ENCODE measurements around the gene RAPGEF4. TPM values are rescaled to one million over a fixed set of nuclear protein-coding genes. Genes with fewer than 3 reads are reported as not detected.

Gene RAPGEF4
- total and polyA plus RNA-seq, 2 of the 13 experiments (the other 11 are each of a cell fraction or from before 2014, with no cell fraction given), result 0.78 to 0.91 TPM

DNA sequence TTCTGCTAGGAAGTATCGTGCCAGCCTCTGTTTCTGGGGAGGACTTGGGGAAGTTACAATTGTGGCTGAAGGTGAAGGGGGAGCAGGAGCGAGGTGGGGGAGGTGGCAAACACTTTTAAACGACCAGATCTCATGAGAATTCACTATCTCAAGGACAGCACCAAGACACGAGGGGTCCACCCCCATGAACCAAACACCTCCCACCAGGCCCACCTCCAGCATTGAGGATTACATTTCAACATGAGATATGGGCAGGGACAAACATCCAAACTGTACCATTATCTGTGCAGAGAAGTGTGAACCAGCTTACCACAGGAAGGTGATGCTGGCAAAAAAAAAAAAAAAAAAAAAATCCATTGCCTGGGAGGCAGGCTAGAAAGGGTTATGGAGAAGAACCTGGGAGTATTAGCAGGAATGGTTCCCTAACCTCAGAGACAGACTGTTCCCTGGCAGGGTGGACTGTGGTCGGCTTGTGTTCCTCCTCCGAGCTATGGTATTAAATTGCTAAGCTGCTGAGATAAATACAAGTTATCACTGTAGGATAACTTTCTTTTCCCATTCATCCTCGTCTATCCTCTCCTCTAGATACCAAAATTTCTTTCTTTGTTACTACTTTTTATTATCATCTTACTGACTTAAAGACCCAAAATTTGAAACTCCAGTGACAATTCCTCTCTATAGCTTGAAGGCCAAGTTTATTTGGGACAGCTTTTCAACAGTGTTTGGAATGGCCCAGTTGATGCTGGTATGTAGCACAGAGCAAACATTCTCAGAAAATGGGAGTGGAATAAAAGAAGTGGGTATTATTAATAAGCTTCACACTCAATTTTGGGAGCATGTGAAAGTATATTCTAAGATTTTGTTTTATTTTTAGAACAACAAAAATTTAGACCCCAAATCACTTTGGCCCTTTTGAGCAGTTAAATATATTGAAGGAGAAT, 266.3 kb downstream of the RAPGEF4 start:
- Histone ChIP-seq H4K20me1 (ENCODE audit: insufficient read depth, low read length) (no peaks in the 10 kb centered on the region), H3K4me1 (ENCODE audit: insufficient read depth, low read length) (peaks cover 27% of the 10 kb centered on the region), H3K9ac (ENCODE audit: insufficient read depth, low read depth, low read length) (no peak overlapping the region), H3K4me3 (replicated peaks in 1 of 3; ENCODE audit: insufficient read depth in 1 of 3, low read depth in 2 of 3, low read length in 3 of 3) (no peak overlapping the region), H3K36me3 (replicated peaks in 1 of 2; ENCODE audit: control insufficient read depth in 1 of 2, insufficient read depth in 2 of 2, low read length in 2 of 2) (no peaks in the 10 kb centered on the region), H3K4me2 (ENCODE audit: low read depth, low read length) (no peak overlapping the region), H3K9me3 (ENCODE audit: low read length) (no peaks in the 10 kb centered on the region), H3K27ac (ENCODE audit: extremely low read length, insufficient read depth, low read length) (no peak overlapping the region), H2AFZ (ENCODE audit: low read length) (no peak overlapping the region), H3K27me3 (ENCODE audit: control insufficient read depth in 1 of 2, insufficient read depth in 2 of 2, low read length in 2 of 2) (no peaks in the 10 kb centered on the region), H3K79me2 (ENCODE audit: insufficient read depth, low read length) (no peaks in the 10 kb centered on the region)
- BruUV-seq (replicated peaks), result no TSS peak
- in situ Hi-C loops (cut with HindIII; ENCODE audit: extremely low pct_ligation_motif_present, low pct_unique_long_range_greater_than_20kb), result no loop called here
- ChIA-PET POLR2A (no interaction called here), CTCF (ENCODE audit: low intra/inter-chr PET ratio, low total read pairs) (no interaction called here)
- no peak for DNase-seq (ENCODE audit: low spot score)
- TF ChIP-seq CHCHD3 (CRISPR knock-in tag; IDR thresholded peaks at IDR 0.05), result no peak
- TF ChIP-seq, protein P1, sequence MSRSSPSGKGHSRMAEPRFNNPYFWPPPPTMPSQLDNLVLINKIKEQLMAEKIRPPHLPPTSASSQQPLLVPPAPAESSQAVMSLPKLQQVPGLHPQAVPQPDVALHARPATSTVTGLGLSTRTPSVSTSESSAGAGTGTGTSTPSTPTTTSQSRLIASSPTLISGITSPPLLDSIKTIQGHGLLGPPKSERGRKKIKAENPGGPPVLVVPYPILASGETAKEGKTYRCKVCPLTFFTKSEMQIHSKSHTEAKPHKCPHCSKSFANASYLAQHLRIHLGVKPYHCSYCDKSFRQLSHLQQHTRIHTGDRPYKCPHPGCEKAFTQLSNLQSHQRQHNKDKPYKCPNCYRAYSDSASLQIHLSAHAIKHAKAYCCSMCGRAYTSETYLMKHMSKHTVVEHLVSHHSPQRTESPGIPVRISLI (CRISPR knock-in tag; IDR thresholded peaks at IDR 0.05; ENCODE audit: borderline replicate concordance), result 0 out of 2 replicates have a peak, but pooled peaks have one; percentile 25
- intact Hi-C loops (cut with micrococcal nuclease; ENCODE audit: unreplicated experiment), result no loop called here
- FAIRE-seq, result no peak
- ATAC-seq, result peak; percentile 26; the same call in 1 of the 3 replicates
- WGBS (ENCODE audit: low lambda C conversion rate), result 49% methylated on average over 7 of the region's 7 CpGs

DNA sequence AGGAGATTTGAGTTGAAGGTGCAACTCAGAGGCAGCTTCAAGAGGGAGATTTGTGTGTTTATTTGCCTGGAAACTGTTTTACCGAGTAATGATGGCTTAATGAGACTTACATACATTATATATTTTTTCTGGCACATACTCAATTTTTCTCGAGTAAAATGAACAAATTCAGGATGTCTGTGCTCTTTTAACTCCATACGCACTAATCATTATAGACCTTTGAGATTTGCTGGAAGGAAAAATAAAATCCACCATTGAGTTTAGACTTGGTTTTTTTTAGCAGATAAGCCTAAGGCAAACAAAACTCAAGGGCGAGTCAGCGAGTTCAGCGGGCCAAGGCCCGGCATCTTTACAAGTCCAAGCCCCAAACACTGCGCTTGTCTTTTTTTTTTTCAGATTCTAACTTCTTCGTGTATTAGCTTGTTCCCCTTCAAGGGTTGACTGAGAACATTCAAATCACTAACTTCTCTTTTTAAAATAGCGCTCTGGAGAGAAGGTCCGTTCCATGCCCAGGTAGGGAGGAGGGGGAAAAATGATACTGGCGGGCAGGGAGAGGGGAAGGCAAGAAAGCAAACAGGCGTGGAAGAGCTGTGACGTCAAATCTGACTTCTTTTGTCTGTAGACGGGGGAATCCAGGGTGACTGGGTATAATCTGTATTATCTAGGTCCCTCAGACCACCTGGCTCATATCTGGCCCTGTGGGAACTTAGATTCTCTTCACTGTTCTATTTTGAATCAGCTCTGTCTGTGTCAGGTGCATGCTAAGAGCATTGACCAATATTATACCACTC, 267.3 kb downstream of the RAPGEF4 start:
- DNase-seq (ENCODE audit: low spot score), result peak; percentile 64
- in situ Hi-C loops (cut with HindIII; ENCODE audit: extremely low pct_ligation_motif_present, low pct_unique_long_range_greater_than_20kb) (no loop called here), intact Hi-C loops (cut with micrococcal nuclease; ENCODE audit: unreplicated experiment) (no loop called here)
- peak; percentile 91 for ATAC-seq
- H4K20me1 ChIP-seq (ENCODE audit: insufficient read depth, low read length), result no peaks in the 10 kb centered on the region
- H2AFZ ChIP-seq (ENCODE audit: low read length), result no peak overlapping the region
- H3K9me3 ChIP-seq (ENCODE audit: low read length), result no peaks in the 10 kb centered on the region
- CTCF ChIA-PET (ENCODE audit: low intra/inter-chr PET ratio, low total read pairs), result no interaction called here
- no peaks in the 10 kb centered on the region for H3K36me3 ChIP-seq (replicated peaks in 1 of 2; ENCODE audit: control insufficient read depth in 1 of 2, insufficient read depth in 2 of 2, low read length in 2 of 2)
- peak overlapping the region; percentile 34 for H3K27ac ChIP-seq (ENCODE audit: extremely low read length, insufficient read depth, low read length)
- BruUV-seq (replicated peaks), result no TSS peak
- no peak overlapping the region for H3K9ac ChIP-seq (ENCODE audit: insufficient read depth, low read depth, low read length)
- under 1% methylated on average over 15 of the region's 15 CpGs for WGBS (ENCODE audit: low lambda C conversion rate)
- H3K4me3 ChIP-seq (replicated peaks in 1 of 3; ENCODE audit: insufficient read depth in 1 of 3, low read depth in 2 of 3, low read length in 3 of 3), result peak overlapping the region in 2 of 3 experiments; percentile 26 to 29; a peak in 2 of 6 replicates
- POLR2A ChIA-PET, result no interaction called here
- peak; percentile 68 for FAIRE-seq
- peak overlapping the region; percentile 66 for H3K4me2 ChIP-seq (ENCODE audit: low read depth, low read length)
- H3K27me3 ChIP-seq (ENCODE audit: control insufficient read depth in 1 of 2, insufficient read depth in 2 of 2, low read length in 2 of 2), result no peaks in the 10 kb centered on the region
- peaks cover 27% of the 10 kb centered on the region for H3K4me1 ChIP-seq (ENCODE audit: insufficient read depth, low read length)
- no peaks in the 10 kb centered on the region for H3K79me2 ChIP-seq (ENCODE audit: insufficient read depth, low read length)
- TF ChIP-seq ZMYM4 (CRISPR knock-in tag; IDR thresholded peaks at IDR 0.05) (peak; percentile 64), SMAD3 (CRISPR knock-in tag; IDR thresholded peaks at IDR 0.05) (0 out of 2 replicates have a peak, but pooled peaks have one; percentile 39), GFI1 (CRISPR knock-in tag; IDR thresholded peaks at IDR 0.05; ENCODE audit: borderline replicate concordance) (peak; percentile 55; the same call in 1 of the 2 replicates), RXRB (CRISPR knock-in tag; IDR thresholded peaks at IDR 0.05; ENCODE audit: borderline replicate concordance) (peak; percentile 82), GTF2F1 (IDR thresholded peaks at IDR 0.05; ENCODE audit: low read length) (no peak), HDAC2 (CRISPR knock-in tag; IDR thresholded peaks at IDR 0.05) (peak; percentile 69), KAT2B (IDR thresholded peaks at IDR 0.05; ENCODE audit: borderline replicate concordance, low read depth, low read length) (no peak), NFIC (IDR thresholded peaks at IDR 0.05; ENCODE audit: low read length) (peak; percentile 46; the same call in 1 of the 2 replicates), ZFYVE20 (CRISPR knock-in tag; IDR thresholded peaks at IDR 0.05; ENCODE audit: borderline replicate concordance, low read depth) (no peak), DPF2 (CRISPR knock-in tag; IDR thresholded peaks at IDR 0.05; ENCODE audit: borderline replicate concordance, low read depth) (0 out of 2 replicates have a peak, but pooled peaks have one; percentile 51), HMG20B (CRISPR knock-in tag; conservative IDR thresholded peaks at IDR 0.05) (no peak), POGZ (CRISPR knock-in tag; IDR thresholded peaks at IDR 0.05) (peak; percentile 55; the same call in 1 of the 2 replicates), ZNF83 (CRISPR knock-in tag; IDR thresholded peaks at IDR 0.05; ENCODE audit: borderline replicate concordance) (no peak), MED8 (CRISPR knock-in tag; IDR thresholded peaks at IDR 0.05; ENCODE audit: insufficient replicate concordance) (no peak)

All from HepG2 (cell line).